PC-9 (cell line): ENCODE measurements around the gene RABAC1. TPM values are rescaled to one million over a fixed set of nuclear protein-coding genes. Genes with fewer than 3 reads are reported as not detected.

Experiments
- BruUV-seq: library from RNA; stranded (reverse); fragments of 400-500 nt; replicated peaks from 2 replicates; lab custom pipeline; 2021; lab: Mats Ljungman, UMichigan
- CTCF ChIA-PET: fragments of 300-600 bp; sonication (Branson Sonifier 250); formaldehyde crosslinking; loops from one replicate; lab custom pipeline; 2022; ENCODE audit warnings: antibody characterized with exemption; lab: Charles Lee
- POLR2A ChIA-PET: fragments of 300-600 bp; sonication (Branson Sonifier 250); formaldehyde crosslinking; loops from one replicate; lab custom pipeline; 2022; ENCODE audit warnings: antibody characterized with exemption; ENCODE audit not compliant: unreplicated experiment; lab: Charles Lee
- DNase-seq, 2 experiments: peaks; one replicate each; pipeline versions ENCODE4 v3.0.0 to v3.0.0-alpha.2; 2015 to 2022; ENCODE audit warnings: mixed read lengths in 1 of 2
- H2AFZ ChIP-seq: fragments of 200-600 bp; sonication (generic); 2 replicates; pipeline ENCODE4 v1.8.1; 2017; ENCODE audit warnings: antibody characterized with exemption
- H3F3A ChIP-seq: fragments of 200-600 bp; sonication (generic); 2 replicates; pipeline ENCODE4 v1.8.1; 2017; ENCODE audit warnings: antibody characterized with exemption, mild to moderate bottlenecking, low read depth; ENCODE audit not compliant: insufficient read depth
- H3K27ac ChIP-seq: fragments of 200-600 bp; sonication (generic); 2 replicates; pipeline ENCODE4 v1.6.1; 2016; ENCODE audit warnings: mixed run types
- H3K27me3 ChIP-seq: fragments of 200-600 bp; sonication (generic); 2 replicates; pipeline ENCODE4 v1.6.1; 2016; ENCODE audit warnings: low read depth, mixed run types; ENCODE audit not compliant: insufficient read depth
- H3K36me3 ChIP-seq: fragments of 200-600 bp; sonication (generic); 2 replicates; pipeline ENCODE4 v1.6.1; 2016; ENCODE audit warnings: low read depth, mixed run types
- H3K4me1 ChIP-seq: fragments of 200-600 bp; sonication (generic); replicated peaks from 2 replicates; pipeline ENCODE4 v1.6.1; 2016; ENCODE audit warnings: mixed run types; ENCODE audit not compliant: insufficient read depth
- H3K4me2 ChIP-seq: fragments of 200-600 bp; sonication (generic); 2 replicates; pipeline ENCODE4 v1.6.1; 2017; ENCODE audit warnings: mixed run types
- H3K4me3 ChIP-seq: fragments of 200-600 bp; sonication (generic); 2 replicates; pipeline ENCODE4 v1.6.1; 2016; ENCODE audit warnings: mixed run types
- H3K79me2 ChIP-seq: fragments of 200-600 bp; sonication (generic); 2 replicates; pipeline ENCODE4 v1.6.1; 2017; ENCODE audit warnings: low read depth, mixed run types
- H3K9me2 ChIP-seq: fragments of 200-600 bp; sonication (generic); 2 replicates; pipeline ENCODE4 v1.8.1; 2017; ENCODE audit warnings: mild to moderate bottlenecking; ENCODE audit not compliant: insufficient read depth
- H3K9me3 ChIP-seq: fragments of 200-600 bp; sonication (generic); 2 replicates; pipeline ENCODE4 v1.8.1; 2016; ENCODE audit warnings: low read depth; ENCODE audit not compliant: insufficient read depth
- H4K20me1 ChIP-seq: fragments of 200-600 bp; sonication (generic); 2 replicates; pipeline ENCODE4 v1.8.1; 2017; ENCODE audit not compliant: insufficient read depth
- CTCF ChIP-seq: fragments of 200-600 bp; sonication (generic); conservative IDR thresholded peaks from 2 replicates; pipeline ENCODE4 v1.6.1; 2017; ENCODE audit warnings: mixed run types, antibody characterized with exemption, mild to moderate bottlenecking, moderate library complexity
- EZH2 ChIP-seq: fragments of 200-600 bp; sonication (generic); IDR thresholded peaks from 2 replicates; pipeline ENCODE4 v1.8.0; 2017; ENCODE audit warnings: antibody characterized with exemption, low read depth
- intact Hi-C: fragments of 100-400 bp; cut with micrococcal nuclease; formaldehyde crosslinking; loops from one replicate; pipeline ENCODE4 v1.10.0; 2022; ENCODE audit not compliant: unreplicated experiment
- total RNA-seq: library from RNA; stranded (reverse); gene quantifications from 2 replicates; pipeline ENCODE4 v1.2.3, GENCODE V29; 2021

Gene RABAC1
- total RNA-seq, 1 experiment from 2014 or later, result 110 TPM

- H3K4me1 ChIP-seq, result no peaks in the 10 kb centered on the region
- H3K9me3 ChIP-seq, result no peaks in the 10 kb centered on the region
- H3K9me2 ChIP-seq, result no peaks in the 10 kb centered on the region
- intact Hi-C loops, result no loop called here
- H2AFZ ChIP-seq, result no peak overlapping the region
- no peaks in the 10 kb centered on the region for H3F3A ChIP-seq
- ChIA-PET POLR2A (no interaction called here), CTCF (no interaction called here)
- H3K27ac ChIP-seq, result no peak overlapping the region
- BruUV-seq, result no TSS peak
- no peak for DNase-seq
- H4K20me1 ChIP-seq, result no peaks in the 10 kb centered on the region
- no peaks in the 10 kb centered on the region for H3K36me3 ChIP-seq
- TF ChIP-seq CTCF (no peak), EZH2 (no peak)
- H3K27me3 ChIP-seq, result peaks cover 74% of the 10 kb centered on the region
- H3K4me3 ChIP-seq, result no peak overlapping the region
- H3K4me2 ChIP-seq, result peak overlapping the region; percentile 21; the same call in 1 of the 2 replicates
- H3K79me2 ChIP-seq, result no peaks in the 10 kb centered on the region
These were observed 44.6 kb upstream of the RABAC1 start for GRCh38 chr19:42003506-42004294.

- intact Hi-C loops, result loop anchor here (10.0 kb wide), 1 partner anchor 95 kb away; no protein-coding TSS in a partner anchor
These were observed 40.7 kb upstream of the RABAC1 start for GRCh38 chr19:41999878-42000208.

More at GRCh38 chr19:41999878-42000208, 40.7 kb upstream of the RABAC1 start:
- Histone ChIP-seq H3K9me3 (no peaks in the 10 kb centered on the region), H3K27me3 (peaks cover 87% of the 10 kb centered on the region), H3K36me3 (no peaks in the 10 kb centered on the region), H3F3A (no peaks in the 10 kb centered on the region), H4K20me1 (no peaks in the 10 kb centered on the region; the same call in 1 of the 2 replicates), H3K27ac (no peak overlapping the region), H3K79me2 (no peaks in the 10 kb centered on the region), H2AFZ (no peak overlapping the region), H3K4me3 (no peak overlapping the region), H3K9me2 (no peaks in the 10 kb centered on the region), H3K4me1 (no peaks in the 10 kb centered on the region), H3K4me2 (no peak overlapping the region)
- no peak for DNase-seq
- POLR2A ChIA-PET, result no interaction called here
- TF ChIP-seq CTCF, result no peak
- TF ChIP-seq EZH2, result no peak
- CTCF ChIA-PET, result no interaction called here
- BruUV-seq, result no TSS peak
